Ovary (tissue), 3 donors: Measurements from ENCODE around the gene L3MBTL2.

Source experiments
- EP300 ChIP-seq: sonication (generic); formaldehyde crosslinking; IDR thresholded peaks from one replicate; pipeline ENCODE4 v1.6.1; 2017; ENCODE audit warnings: antibody characterized with exemption
- POLR2A ChIP-seq: fragments of 450-650 bp; IDR thresholded peaks from one replicate; pipeline ENCODE4 v1.6.1; 2017; ENCODE audit warnings: antibody characterized with exemption, mild to moderate bottlenecking, moderate library complexity
- TF ChIP-seq, protein P1 (sequence below), 3 donors: fragments of 450-650 bp in 2 of 3; fragments of 200-600 bp in 1 of 3; IDR thresholded peaks; one replicate each; pipeline versions ENCODE4 v1.5.1 to v1.8.0; 2016 to 2022; ENCODE audit warnings: antibody characterized with exemption in 3 of 3, mild to moderate bottlenecking in 1 of 3
- donor health status: DM: no; HTN: no; CAD: no.

DNA sequence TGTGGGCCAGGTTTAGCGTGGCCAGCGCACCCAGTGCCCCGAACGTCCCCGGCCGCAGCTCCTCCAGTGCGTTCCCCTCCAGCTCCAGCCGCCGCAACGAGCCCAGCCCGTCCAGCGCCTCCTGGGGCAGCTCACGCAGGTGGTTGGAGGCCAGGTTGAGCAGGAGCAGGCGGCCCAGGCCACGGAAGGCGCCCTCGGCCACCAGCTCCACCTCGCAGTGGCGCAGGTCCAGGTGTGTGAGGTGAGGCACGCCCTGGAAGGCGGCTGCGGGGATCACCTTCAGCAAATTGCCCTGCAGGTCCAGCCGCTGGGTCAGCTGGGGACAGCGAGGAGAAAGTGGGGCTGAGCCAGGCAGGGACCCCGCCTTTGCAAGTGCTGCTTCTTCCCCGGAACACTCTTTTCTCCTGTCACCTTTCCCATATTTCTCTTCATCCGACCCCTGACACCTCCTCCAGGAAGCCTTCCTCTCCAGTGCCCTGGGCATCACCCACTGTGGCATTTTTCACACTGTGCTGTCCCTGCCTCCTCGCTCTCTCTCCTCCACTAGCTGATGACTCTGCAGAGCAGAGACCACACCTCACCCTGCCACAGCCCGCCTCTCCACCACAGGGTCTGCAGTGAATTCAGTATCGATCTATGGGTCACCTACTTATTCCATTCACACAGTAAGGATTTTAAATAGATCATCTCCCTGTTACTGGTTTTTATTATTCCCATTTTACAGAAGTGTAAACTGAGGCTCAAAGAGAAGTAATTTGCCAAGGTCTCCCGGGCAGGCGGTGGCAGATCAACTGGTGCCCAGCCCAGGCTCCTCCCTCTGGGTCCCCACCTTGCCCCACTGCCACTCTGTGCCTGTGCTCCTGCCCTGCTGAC is 33.7 kb downstream of the L3MBTL2 start:
- TF ChIP-seq, protein P1, sequence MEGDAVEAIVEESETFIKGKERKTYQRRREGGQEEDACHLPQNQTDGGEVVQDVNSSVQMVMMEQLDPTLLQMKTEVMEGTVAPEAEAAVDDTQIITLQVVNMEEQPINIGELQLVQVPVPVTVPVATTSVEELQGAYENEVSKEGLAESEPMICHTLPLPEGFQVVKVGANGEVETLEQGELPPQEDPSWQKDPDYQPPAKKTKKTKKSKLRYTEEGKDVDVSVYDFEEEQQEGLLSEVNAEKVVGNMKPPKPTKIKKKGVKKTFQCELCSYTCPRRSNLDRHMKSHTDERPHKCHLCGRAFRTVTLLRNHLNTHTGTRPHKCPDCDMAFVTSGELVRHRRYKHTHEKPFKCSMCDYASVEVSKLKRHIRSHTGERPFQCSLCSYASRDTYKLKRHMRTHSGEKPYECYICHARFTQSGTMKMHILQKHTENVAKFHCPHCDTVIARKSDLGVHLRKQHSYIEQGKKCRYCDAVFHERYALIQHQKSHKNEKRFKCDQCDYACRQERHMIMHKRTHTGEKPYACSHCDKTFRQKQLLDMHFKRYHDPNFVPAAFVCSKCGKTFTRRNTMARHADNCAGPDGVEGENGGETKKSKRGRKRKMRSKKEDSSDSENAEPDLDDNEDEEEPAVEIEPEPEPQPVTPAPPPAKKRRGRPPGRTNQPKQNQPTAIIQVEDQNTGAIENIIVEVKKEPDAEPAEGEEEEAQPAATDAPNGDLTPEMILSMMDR (IDR thresholded peaks at IDR 0.05): no peak
- TF ChIP-seq POLR2A: no peak
- TF ChIP-seq EP300: no peak
